Astrocyte (in vitro differentiated cells and primary cell): ENCODE data around the gene SMPDL3A. TPM values are rescaled to one million over a fixed set of nuclear protein-coding genes. Genes with fewer than 3 reads are reported as not detected.
"Not testable (repeated sequence)": the region's sequence is repeated elsewhere in the genome, so short reads cannot be mapped to it uniquely, and the experiment has no call there.

Experiments
- DNase-seq: peaks from one replicate; pipeline ENCODE4 v3.0.0-alpha.2; 2010; ENCODE audit warnings: low read depth
- FAIRE-seq: peaks from 2 replicates; lab custom pipeline; 2011; peaks lifted over from hg19 to GRCh38; lab: Jason Lieb, UNC
- H2AFZ ChIP-seq: 2 replicates; pipeline ENCODE4 v1.6.0; 2012; ENCODE audit warnings: low read depth, low read length, inconsistent platforms
- H3K27ac ChIP-seq: 2 replicates; pipeline ENCODE4 v1.5.1; 2011; ENCODE audit warnings: low read depth, low read length, inconsistent platforms
- H3K27me3 ChIP-seq: 2 replicates; pipeline ENCODE4 v1.6.0; 2011; ENCODE audit warnings: low read length, inconsistent platforms; ENCODE audit not compliant: insufficient read depth
- H3K36me3 ChIP-seq: 2 replicates; pipeline ENCODE4 v1.5.1; 2011; ENCODE audit warnings: low read length, inconsistent platforms; ENCODE audit not compliant: insufficient read depth
- H3K4me1 ChIP-seq: 2 replicates; pipeline ENCODE4 v1.5.1; 2011; ENCODE audit warnings: low read length, inconsistent platforms; ENCODE audit not compliant: insufficient read depth
- H3K4me2 ChIP-seq: 2 replicates; pipeline ENCODE4 v1.6.0; 2012; ENCODE audit warnings: low read length, inconsistent platforms
- H3K4me3 ChIP-seq: 2 replicates; pipeline ENCODE4 v1.5.1; 2011; ENCODE audit warnings: low read depth, mild to moderate bottlenecking, low read length, inconsistent platforms; ENCODE audit not compliant: insufficient read depth
- H3K79me2 ChIP-seq: 2 replicates; pipeline ENCODE4 v1.6.0; 2012; ENCODE audit warnings: mild to moderate bottlenecking, low read length, inconsistent platforms; ENCODE audit not compliant: insufficient read depth
- H3K9ac ChIP-seq: 2 replicates; pipeline ENCODE4 v1.6.0; 2012; ENCODE audit warnings: mild to moderate bottlenecking, low read length, inconsistent platforms
- H3K9me3 ChIP-seq: 2 replicates; pipeline ENCODE4 v1.5.1; 2012; ENCODE audit warnings: low read depth, mild to moderate bottlenecking, low read length, inconsistent platforms; ENCODE audit not compliant: insufficient read depth
- H4K20me1 ChIP-seq: 2 replicates; pipeline ENCODE4 v1.6.0; 2012; ENCODE audit warnings: low read length, inconsistent platforms; ENCODE audit not compliant: insufficient read depth
- H3K27ac Mint-ChIP-seq: one replicate; pipeline ENCODE4 v1.8.0; 2021; ENCODE audit warnings: mild to moderate bottlenecking, mixed read lengths; ENCODE audit not compliant: unreplicated experiment
- H3K27me3 Mint-ChIP-seq: one replicate; pipeline ENCODE4 v1.8.0; 2021; ENCODE audit warnings: low read depth, mixed read lengths; ENCODE audit not compliant: unreplicated experiment
- H3K36me3 Mint-ChIP-seq: one replicate; pipeline ENCODE4 v1.8.0; 2021; ENCODE audit warnings: low read depth, mixed read lengths; ENCODE audit not compliant: unreplicated experiment
- H3K4me1 Mint-ChIP-seq: one replicate; pipeline ENCODE4 v1.8.0; 2021; ENCODE audit warnings: low read depth, mixed read lengths; ENCODE audit not compliant: unreplicated experiment
- H3K4me3 Mint-ChIP-seq: one replicate; pipeline ENCODE4 v1.8.0; 2021; ENCODE audit warnings: mild to moderate bottlenecking, moderate library complexity, mixed read lengths; ENCODE audit not compliant: unreplicated experiment
- H3K9me3 Mint-ChIP-seq: one replicate; pipeline ENCODE4 v1.8.0; 2021; ENCODE audit warnings: mild to moderate bottlenecking, mixed read lengths; ENCODE audit not compliant: unreplicated experiment
- CTCF ChIP-seq: IDR thresholded peaks from 2 replicates; pipeline ENCODE4 v1.5.1; 2011; ENCODE audit warnings: low read depth, mild to moderate bottlenecking, inconsistent platforms, low read length, moderate library complexity; ENCODE audit not compliant: insufficient read depth
- EZH2 ChIP-seq: IDR thresholded peaks from 2 replicates; pipeline ENCODE4 v1.6.1; 2012; ENCODE audit warnings: mild to moderate bottlenecking, low read length, inconsistent platforms; ENCODE audit not compliant: insufficient read depth
- total RNA-seq: library from RNA; stranded (reverse); gene quantifications from 2 replicates; pipeline ENCODE4 v1.2.1, GENCODE V29; 2021

The SMPDL3A gene
- total RNA-seq, 1 donor from 2014 or later = 7.3 TPM

- Mint-ChIP-seq H3K4me1 (peaks cover 3% of the 10 kb centered on the region), H3K4me3 (no peak overlapping the region), H3K36me3 (no peaks in the 10 kb centered on the region), H3K9me3 (peaks cover 2% of the 10 kb centered on the region), H3K27ac (no peak overlapping the region), H3K27me3 (no peaks in the 10 kb centered on the region)
- Histone ChIP-seq H3K9ac (no peak overlapping the region), H3K27me3 (no peaks in the 10 kb centered on the region), H3K27ac (no peak overlapping the region), H3K79me2 (no peaks in the 10 kb centered on the region), H3K4me2 (no peak overlapping the region), H2AFZ (no peak overlapping the region), H3K36me3 (no peaks in the 10 kb centered on the region), H3K4me1 (no peaks in the 10 kb centered on the region), H4K20me1 (no peaks in the 10 kb centered on the region), H3K9me3 (no peaks in the 10 kb centered on the region), H3K4me3 (no peak overlapping the region)
- no peak for FAIRE-seq
- no peak for DNase-seq
- TF ChIP-seq EZH2 (no peak), CTCF (no peak)
Measured at GRCh38 chr6:122740936-122741335, 48.1 kb upstream of the SMPDL3A start.

- not testable (repeated sequence) for H3K4me3 Mint-ChIP-seq, H3K79me2 ChIP-seq, H4K20me1 ChIP-seq, H3K27me3 Mint-ChIP-seq, H3K9me3 ChIP-seq, H3K4me2 ChIP-seq, H3K4me3 ChIP-seq, H3K4me1 Mint-ChIP-seq, H3K9me3 Mint-ChIP-seq, DNase-seq, H3K9ac ChIP-seq, H3K4me1 ChIP-seq, H3K27ac ChIP-seq, FAIRE-seq, H2AFZ ChIP-seq, H3K27me3 ChIP-seq, H3K36me3 Mint-ChIP-seq, H3K36me3 ChIP-seq, H3K27ac Mint-ChIP-seq
Measured at GRCh38 chr6:122744247-122744646, 44.8 kb upstream of the SMPDL3A start.

- FAIRE-seq, H3K4me3 Mint-ChIP-seq, H3K4me1 Mint-ChIP-seq: not testable (repeated sequence)
Measured at GRCh38 chr6:122744856-122745255, 44.2 kb upstream of the SMPDL3A start.

GRCh38 chr6:122746688-122747087, 42.4 kb upstream of the SMPDL3A start:
- DNase-seq (no peak), FAIRE-seq (no peak)
- Histone ChIP-seq H3K9me3 (no peaks in the 10 kb centered on the region), H3K4me2 (no peak overlapping the region), H2AFZ (no peak overlapping the region), H3K4me1 (no peaks in the 10 kb centered on the region), H3K4me3 (no peak overlapping the region), H3K27ac (no peak overlapping the region), H3K27me3 (no peaks in the 10 kb centered on the region), H3K36me3 (no peaks in the 10 kb centered on the region), H4K20me1 (no peaks in the 10 kb centered on the region), H3K79me2 (no peaks in the 10 kb centered on the region), H3K9ac (no peak overlapping the region)
- no peaks in the 10 kb centered on the region for H3K36me3 Mint-ChIP-seq
- peaks cover 7% of the 10 kb centered on the region for H3K9me3 Mint-ChIP-seq
- H3K4me3 Mint-ChIP-seq = no peak overlapping the region
- H3K27me3 Mint-ChIP-seq = no peaks in the 10 kb centered on the region
- H3K4me1 Mint-ChIP-seq = no peaks in the 10 kb centered on the region
- no peak overlapping the region for H3K27ac Mint-ChIP-seq
- TF ChIP-seq CTCF (no peak), EZH2 (no peak)

More at GRCh38 chr6:122744856-122745255, 44.2 kb upstream of the SMPDL3A start:
- not testable (repeated sequence) for H3K27ac ChIP-seq, H3K4me2 ChIP-seq, H3K27me3 Mint-ChIP-seq, H3K27ac Mint-ChIP-seq, H3K4me3 ChIP-seq, H3K36me3 ChIP-seq, H3K27me3 ChIP-seq, H3K9ac ChIP-seq, H2AFZ ChIP-seq, H3K79me2 ChIP-seq, H4K20me1 ChIP-seq, H3K9me3 ChIP-seq, H3K4me1 ChIP-seq, H3K36me3 Mint-ChIP-seq, H3K9me3 Mint-ChIP-seq, DNase-seq
